GM04504 (cell line): ENCODE data around the gene RAB28.

ENCODE experiments used
- DNase-seq: peaks from one replicate; pipeline ENCODE4 v3.0.0-alpha.2; 2012; ENCODE audit warnings: low read depth

RAB28 gene

GRCh38 chr4:13509442-13509841 lies 25.3 kb upstream of the RAB28 start:
- no peak for DNase-seq

- no peak for DNase-seq
Observed at GRCh38 chr4:13504374-13504773, 20.2 kb upstream of the RAB28 start.

GRCh38 chr4:13498469-13498868 lies 14.3 kb upstream of the RAB28 start:
- no peak for DNase-seq

GRCh38 chr4:13496605-13497004 lies 12.5 kb upstream of the RAB28 start:
- no peak for DNase-seq

- no peak for DNase-seq
Observed at GRCh38 chr4:13495753-13496152, 11.6 kb upstream of the RAB28 start.

GRCh38 chr4:13493793-13494192 lies 9.7 kb upstream of the RAB28 start:
- DNase-seq, result no peak

- DNase-seq, result no peak
Observed at GRCh38 chr4:13492747-13493146, 8.6 kb upstream of the RAB28 start.

- no peak for DNase-seq
Observed at GRCh38 chr4:13484749-13485221, 645 bp upstream of the RAB28 start.

GRCh38 chr4:13483768-13484121 lies 395 bp downstream of the RAB28 start:
- DNase-seq, result peak; percentile 47

GRCh38 chr4:13483136-13483767 lies 888 bp downstream of the RAB28 start:
- no peak for DNase-seq

- DNase-seq, result peak; percentile 8
Observed at GRCh38 chr4:13481569-13481968, 2.6 kb downstream of the RAB28 start.

GRCh38 chr4:13478707-13479106 lies 5.4 kb downstream of the RAB28 start:
- DNase-seq, result no peak

GRCh38 chr4:13478131-13478530 lies 6.0 kb downstream of the RAB28 start:
- DNase-seq, result no peak

- peak; percentile 35 for DNase-seq
Observed at GRCh38 chr4:13476915-13477314, 7.2 kb downstream of the RAB28 start.

- no peak for DNase-seq
Observed at GRCh38 chr4:13476152-13476551, 8.0 kb downstream of the RAB28 start.

GRCh38 chr4:13471400-13471799 lies 12.7 kb downstream of the RAB28 start:
- DNase-seq, result no peak

GRCh38 chr4:13470379-13470778 lies 13.8 kb downstream of the RAB28 start:
- no peak for DNase-seq

GRCh38 chr4:13464973-13465372 lies 19.2 kb downstream of the RAB28 start:
- DNase-seq, result no peak

- no peak for DNase-seq
Observed at GRCh38 chr4:13464543-13464942, 19.6 kb downstream of the RAB28 start.

- no peak for DNase-seq
Observed at GRCh38 chr4:13461191-13461905, 22.8 kb downstream of the RAB28 start.

GRCh38 chr4:13455411-13455810 lies 28.7 kb downstream of the RAB28 start:
- DNase-seq, result no peak

GRCh38 chr4:13454786-13455185 lies 29.4 kb downstream of the RAB28 start:
- DNase-seq, result no peak

GRCh38 chr4:13452927-13453579 lies 31.1 kb downstream of the RAB28 start:
- no peak for DNase-seq
